Right lobe of liver (tissue), 4 donors: ENCODE results near the gene MYL9.

Experiments
- POLR2A ChIP-seq: fragments of 450-650 bp; IDR thresholded peaks from one replicate; pipeline ENCODE4 v1.6.1; 2017; ENCODE audit warnings: antibody characterized with exemption, mild to moderate bottlenecking
- TF ChIP-seq, protein P1 (sequence below), 4 donors: fragments of 200-600 bp in 3 of 4; fragments of 450-650 bp in 1 of 4; IDR thresholded peaks; one replicate each; pipeline versions ENCODE4 v1.5.1 to v1.8.0; 2016 to 2022; ENCODE audit warnings: antibody characterized with exemption in 4 of 4, mild to moderate bottlenecking in 2 of 4
- donor health status: DM: no; HTN: no; CAD: no.
- donor health status: DM: no; HTN: no; CAD: no.
- donor health status: DM: no; HTN: yes; CAD: no.

- TF ChIP-seq, protein P1, sequence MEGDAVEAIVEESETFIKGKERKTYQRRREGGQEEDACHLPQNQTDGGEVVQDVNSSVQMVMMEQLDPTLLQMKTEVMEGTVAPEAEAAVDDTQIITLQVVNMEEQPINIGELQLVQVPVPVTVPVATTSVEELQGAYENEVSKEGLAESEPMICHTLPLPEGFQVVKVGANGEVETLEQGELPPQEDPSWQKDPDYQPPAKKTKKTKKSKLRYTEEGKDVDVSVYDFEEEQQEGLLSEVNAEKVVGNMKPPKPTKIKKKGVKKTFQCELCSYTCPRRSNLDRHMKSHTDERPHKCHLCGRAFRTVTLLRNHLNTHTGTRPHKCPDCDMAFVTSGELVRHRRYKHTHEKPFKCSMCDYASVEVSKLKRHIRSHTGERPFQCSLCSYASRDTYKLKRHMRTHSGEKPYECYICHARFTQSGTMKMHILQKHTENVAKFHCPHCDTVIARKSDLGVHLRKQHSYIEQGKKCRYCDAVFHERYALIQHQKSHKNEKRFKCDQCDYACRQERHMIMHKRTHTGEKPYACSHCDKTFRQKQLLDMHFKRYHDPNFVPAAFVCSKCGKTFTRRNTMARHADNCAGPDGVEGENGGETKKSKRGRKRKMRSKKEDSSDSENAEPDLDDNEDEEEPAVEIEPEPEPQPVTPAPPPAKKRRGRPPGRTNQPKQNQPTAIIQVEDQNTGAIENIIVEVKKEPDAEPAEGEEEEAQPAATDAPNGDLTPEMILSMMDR (IDR thresholded peaks at IDR 0.05), result peak in 1 of 4 donors; percentile 14
- no peak for TF ChIP-seq POLR2A
Observed at GRCh38 chr20:36506253-36506652, 35.1 kb upstream of the MYL9 start.
